Hepatocyte (in vitro differentiated cells): ENCODE data around the gene CIAO2B.

Experiments
- EZH2 ChIP-seq: fragments of 200-600 bp; sonication (generic); IDR thresholded peaks from 2 replicates; pipeline ENCODE4 v1.6.1; 2016; ENCODE audit warnings: antibody characterized with exemption, mild to moderate bottlenecking, borderline replicate concordance
- EZH2phosphoT487 ChIP-seq: fragments of 200-600 bp; sonication (generic); IDR thresholded peaks from one replicate; pipeline ENCODE4 v1.6.1; 2018; ENCODE audit warnings: antibody characterized with exemption, mild to moderate bottlenecking, low read depth, moderate library complexity; ENCODE audit not compliant: unreplicated experiment, severe bottlenecking

DNA sequence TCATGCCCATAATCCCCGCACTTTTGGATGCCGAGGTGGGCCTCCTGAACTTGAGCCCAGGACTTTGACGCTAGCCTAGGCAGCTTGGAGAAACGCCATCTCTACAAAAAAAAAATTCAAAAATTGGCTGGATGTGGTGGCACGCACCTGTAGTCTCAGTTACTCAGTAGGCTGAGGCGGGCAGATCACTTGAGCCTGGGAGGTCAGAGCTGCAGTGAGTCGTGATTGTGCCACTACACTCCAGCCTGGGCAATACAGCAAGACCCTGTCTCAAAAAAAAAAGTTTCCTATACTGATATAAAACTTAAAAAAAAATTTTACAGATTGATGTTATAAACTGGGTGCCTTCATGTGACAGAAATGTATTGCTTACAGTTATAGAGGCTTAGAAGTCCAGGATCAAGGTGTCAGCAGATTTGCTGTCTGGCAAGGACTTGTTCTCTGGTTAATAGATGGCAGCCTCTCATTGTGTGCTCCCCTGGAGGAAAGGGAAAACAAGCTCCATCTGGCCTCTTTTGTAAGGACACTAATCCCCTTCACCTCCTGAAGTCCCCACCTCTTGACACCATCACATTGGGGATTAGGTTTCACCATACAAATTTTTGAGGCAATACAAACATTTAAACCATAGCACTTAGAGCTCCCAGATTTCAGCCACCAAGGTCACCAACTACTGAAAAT is 18.4 kb upstream of the CIAO2B start:
- TF ChIP-seq EZH2, result no peak
- TF ChIP-seq EZH2phosphoT487, result no peak
